G401.6 (cell line): ENCODE data around the gene CFAP74.

Source experiments
- FAIRE-seq: peaks from 2 replicates; lab custom pipeline; 2012; peaks lifted over from hg19 to GRCh38; lab: Jason Lieb, UNC

CFAP74 gene

GRCh38 chr1:2003541-2004131, at the start of gene CFAP74:
Gene CFAP74 (minus strand): TSS chr1:2003786. CDS start chr1:1990956, 12,830 bp downstream.
- FAIRE-seq = no peak

GRCh38 chr1:2053217-2053616, 49.6 kb upstream of the CFAP74 start:
- FAIRE-seq = no peak

GRCh38 chr1:2052756-2053155, 49.2 kb upstream of the CFAP74 start:
- no peak for FAIRE-seq

- no peak for FAIRE-seq
Observed at GRCh38 chr1:2052054-2052679, 48.6 kb upstream of the CFAP74 start.

GRCh38 chr1:2050793-2051682, 47.5 kb upstream of the CFAP74 start:
- no peak for FAIRE-seq

- no peak for FAIRE-seq
Observed at GRCh38 chr1:2050461-2050792, 46.8 kb upstream of the CFAP74 start.

- FAIRE-seq = no peak
Observed at GRCh38 chr1:2049718-2050431, 46.3 kb upstream of the CFAP74 start, which contains the start of gene PRKCZ. Gene PRKCZ (plus strand): TSS chr1:2050411. CDS start chr1:2050631, 220 bp downstream.

GRCh38 chr1:2049225-2049717, 45.7 kb upstream of the CFAP74 start:
- peak; percentile 41 for FAIRE-seq

GRCh38 chr1:2047749-2048729, 44.5 kb upstream of the CFAP74 start:
- FAIRE-seq = no peak

- no peak for FAIRE-seq
Observed at GRCh38 chr1:2046953-2047748, 43.6 kb upstream of the CFAP74 start.

GRCh38 chr1:2046174-2046917, 42.8 kb upstream of the CFAP74 start:
- no peak for FAIRE-seq

GRCh38 chr1:2045468-2046173, 42.0 kb upstream of the CFAP74 start:
- no peak for FAIRE-seq

GRCh38 chr1:2044510-2045319, 41.1 kb upstream of the CFAP74 start:
- FAIRE-seq = no peak

GRCh38 chr1:2043886-2044285, 40.3 kb upstream of the CFAP74 start:
- no peak for FAIRE-seq

- no peak for FAIRE-seq
Observed at GRCh38 chr1:2042830-2043773, 39.5 kb upstream of the CFAP74 start.

GRCh38 chr1:2041887-2042286, 38.3 kb upstream of the CFAP74 start:
- no peak for FAIRE-seq

GRCh38 chr1:2041305-2041704, 37.7 kb upstream of the CFAP74 start:
- no peak for FAIRE-seq
